ENCODE measurements around the gene ADSS2. TPM values are rescaled to one million over a fixed set of nuclear protein-coding genes. Genes with fewer than 3 reads are reported as not detected.

ADSS2 gene
- total RNA-seq, 2 donors from 2014 or later, result 56.2 to 63.2 TPM

- DNase-seq (ENCODE audit: low spot score in 2 of 2) (no peak), ATAC-seq (no peak)
- Mint-ChIP-seq H3K36me3 (peaks cover 25 to 59% of the 10 kb centered on the region in 2 donors), H3K27ac (peak overlapping the region; percentile 91 to 99), H3K9me3 (peaks cover 0 to 4% of the 10 kb centered on the region in 2 donors)
These were observed 1.7 kb downstream of the ADSS2 start for GRCh38 chr1:244449936-244450508.

DNA sequence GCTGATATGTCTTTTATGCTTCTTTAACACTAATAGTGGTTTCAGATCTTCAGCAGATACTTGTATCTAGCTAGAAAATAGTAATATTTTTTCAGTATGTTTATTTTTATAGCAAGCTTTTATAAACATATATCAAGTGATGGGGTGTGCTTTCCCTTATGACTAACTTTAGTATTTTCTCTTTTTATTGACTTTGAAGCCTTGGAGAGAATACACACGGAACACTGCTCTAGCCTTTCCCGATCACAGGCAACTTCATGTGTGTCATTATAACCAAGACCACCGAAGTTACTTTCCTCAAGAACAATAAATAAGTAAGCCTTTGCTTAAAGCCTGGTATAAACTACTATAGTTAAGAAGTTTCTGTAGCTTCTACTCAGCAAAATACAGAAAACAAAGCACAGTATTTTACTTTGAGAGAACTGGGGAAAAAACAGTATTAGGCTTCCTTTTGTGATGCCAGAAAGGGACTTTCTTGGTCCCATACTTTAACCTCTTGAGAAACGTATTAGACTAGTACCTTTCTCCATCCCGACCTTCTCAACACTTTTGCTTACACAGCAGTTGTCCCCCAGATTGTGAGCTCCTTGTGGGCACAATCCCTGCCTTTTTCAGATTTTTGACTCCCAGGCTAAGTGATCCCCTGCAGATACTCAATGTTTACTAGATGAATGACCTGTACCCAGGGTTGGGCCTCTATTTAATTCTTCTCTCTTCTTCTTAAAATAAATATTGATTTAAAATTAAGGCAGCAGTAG is 3.3 kb downstream of the ADSS2 start:
- DNase-seq (ENCODE audit: low spot score in 2 of 2) (no peak), ATAC-seq (no peak)
- Mint-ChIP-seq H3K27ac (peak overlapping the region in 1 of 2 donors; percentile 68), H3K9me3 (peaks cover 0 to 4% of the 10 kb centered on the region in 2 donors), H3K36me3 (peaks cover 28 to 48% of the 10 kb centered on the region in 2 donors)

DNA sequence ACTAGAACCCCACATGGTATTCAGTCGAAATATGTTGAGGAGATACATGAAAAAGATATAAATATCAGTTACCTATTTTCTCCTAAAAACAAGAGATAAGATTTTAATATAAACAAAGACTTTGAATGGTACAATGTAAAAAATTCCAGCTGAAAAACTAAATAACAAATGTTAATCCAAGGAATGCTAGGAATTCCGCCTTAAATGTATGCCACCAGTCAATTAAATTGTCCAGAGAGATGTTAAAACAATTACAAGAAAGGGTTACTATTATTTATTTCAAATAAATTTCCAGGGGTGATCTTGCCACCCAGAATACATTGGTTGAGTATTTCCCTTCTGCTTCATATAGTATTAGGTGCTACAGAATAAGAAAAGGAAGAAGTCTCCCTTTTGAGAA is 4.2 kb downstream of the ADSS2 start:
- Mint-ChIP-seq H3K9me3 (peaks cover 0 to 4% of the 10 kb centered on the region in 2 donors), H3K27ac (peak overlapping the region in 1 of 2 donors; percentile 50), H3K36me3 (peaks cover 28 to 48% of the 10 kb centered on the region in 2 donors)
- DNase-seq (ENCODE audit: low spot score in 2 of 2), result no peak
- ATAC-seq, result no peak

GRCh38 chr1:244447024-244447423 is 4.7 kb downstream of the ADSS2 start:
- no peak for DNase-seq (ENCODE audit: low spot score in 2 of 2)
- H3K36me3 Mint-ChIP-seq, result peaks cover 23 to 43% of the 10 kb centered on the region in 2 donors
- no peak overlapping the region for H3K27ac Mint-ChIP-seq
- ATAC-seq, result no peak
- H3K9me3 Mint-ChIP-seq, result peaks cover 0 to under 1% of the 10 kb centered on the region in 2 donors

DNA sequence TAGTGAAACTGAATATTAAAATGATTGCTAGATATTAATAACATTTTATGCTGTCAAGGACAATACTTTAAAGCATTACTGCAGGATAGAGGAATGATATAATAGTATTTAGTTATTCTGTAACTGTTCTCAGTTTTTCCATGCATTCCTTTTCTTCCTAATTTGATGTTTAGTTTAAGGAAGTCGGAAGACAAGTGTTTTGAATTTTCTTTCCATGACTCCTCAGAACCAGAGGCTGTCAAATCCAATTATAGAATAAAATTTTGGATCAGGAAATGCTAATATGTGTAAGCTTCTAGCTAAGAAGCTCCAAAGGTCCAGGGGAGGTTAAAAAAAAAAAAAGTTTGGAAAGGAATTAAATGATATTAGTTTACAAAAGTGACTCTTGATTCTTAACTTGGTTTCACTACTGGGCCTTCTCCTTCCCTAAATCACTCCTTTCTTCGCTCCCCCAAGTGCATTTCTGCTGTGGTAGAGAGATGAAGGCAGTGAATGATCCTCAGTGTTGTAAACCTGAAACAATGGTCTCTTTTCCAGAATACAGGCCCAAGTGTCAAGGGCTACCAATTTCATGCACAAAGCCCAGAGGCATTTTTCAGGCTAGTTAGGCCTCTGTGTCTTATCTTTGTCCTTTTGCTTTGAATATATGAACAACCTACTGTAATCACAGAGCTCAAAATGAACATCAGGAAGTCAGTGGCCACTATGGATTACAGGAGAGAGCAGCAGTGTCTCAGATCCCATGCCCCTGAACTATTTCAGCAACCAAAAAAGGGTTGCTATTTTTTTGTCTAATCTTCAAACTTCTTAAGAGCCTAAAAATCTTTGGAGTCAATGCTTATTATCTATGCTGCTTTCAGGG is 6.2 kb downstream of the ADSS2 start:
- H3K9me3 Mint-ChIP-seq, result no peaks in the 10 kb centered on the region
- peaks cover 18 to 38% of the 10 kb centered on the region in 2 donors for H3K36me3 Mint-ChIP-seq
- DNase-seq (ENCODE audit: low spot score in 2 of 2) (no peak), ATAC-seq (no peak)
- H3K27ac Mint-ChIP-seq, result peak overlapping the region; percentile 46 to 65

DNA sequence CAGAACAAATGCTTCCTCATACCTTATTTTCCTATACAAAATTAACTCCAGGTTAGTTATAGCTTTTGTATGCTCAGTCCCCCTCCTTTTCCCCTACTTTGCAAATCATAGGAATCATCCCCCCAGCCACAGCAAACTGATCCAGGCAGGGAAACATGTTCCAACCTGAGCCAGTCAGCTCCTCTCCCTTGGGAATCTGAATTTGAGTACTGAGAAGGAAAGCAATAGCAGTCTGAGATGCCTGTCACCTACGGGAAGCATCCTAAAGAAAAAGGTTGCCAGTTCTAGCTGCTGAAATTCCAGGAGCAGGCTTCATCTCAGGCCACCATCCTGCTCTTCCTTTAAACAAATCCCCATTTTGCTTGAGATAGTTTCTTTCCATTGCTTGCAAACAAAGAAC is 6.9 kb downstream of the ADSS2 start:
- Mint-ChIP-seq H3K36me3 (peaks cover 11 to 31% of the 10 kb centered on the region in 2 donors), H3K9me3 (no peaks in the 10 kb centered on the region), H3K27ac (peak overlapping the region in 1 of 2 donors; percentile 50)
- ATAC-seq (no peak), DNase-seq (ENCODE audit: low spot score in 2 of 2) (no peak)

DNA sequence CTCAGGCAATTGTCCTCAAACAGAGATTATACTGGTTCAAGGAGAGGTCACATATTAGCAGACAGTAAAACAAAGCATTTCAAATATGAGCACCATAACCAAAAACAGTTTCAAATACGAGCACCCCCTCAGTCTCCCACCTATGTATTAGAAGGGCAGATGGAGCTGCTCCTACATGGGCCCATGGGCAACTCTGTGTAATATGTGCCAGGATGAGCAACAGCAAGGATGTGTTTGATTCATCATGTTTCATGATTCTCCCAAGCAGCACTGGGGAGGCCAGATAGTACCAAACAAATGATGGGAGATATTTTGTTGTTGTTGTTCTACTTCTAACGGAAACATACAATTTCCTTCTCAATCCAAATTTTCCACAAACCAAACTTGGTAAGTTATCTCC is 8.9 kb downstream of the ADSS2 start:
- no peak for ATAC-seq
- DNase-seq (ENCODE audit: low spot score in 2 of 2), result no peak
- peaks cover 4 to 17% of the 10 kb centered on the region in 2 donors for H3K36me3 Mint-ChIP-seq
- H3K9me3 Mint-ChIP-seq, result no peaks in the 10 kb centered on the region
- H3K27ac Mint-ChIP-seq, result no peak overlapping the region

GRCh38 chr1:244439391-244440032 is 12.2 kb downstream of the ADSS2 start:
- Mint-ChIP-seq H3K9me3 (no peaks in the 10 kb centered on the region), H3K36me3 (peaks cover 10 to 31% of the 10 kb centered on the region in 2 donors), H3K27ac (no peak overlapping the region)
- ATAC-seq (no peak), DNase-seq (ENCODE audit: low spot score in 2 of 2) (no peak)

- peak overlapping the region; percentile 72 to 86 for H3K27ac Mint-ChIP-seq
- H3K36me3 Mint-ChIP-seq, result peaks cover 10 to 34% of the 10 kb centered on the region in 2 donors
- DNase-seq (ENCODE audit: low spot score in 2 of 2), result no peak
- H3K9me3 Mint-ChIP-seq, result no peaks in the 10 kb centered on the region
- no peak for ATAC-seq
These were observed 14.6 kb downstream of the ADSS2 start for GRCh38 chr1:244437086-244437468.

- no peaks in the 10 kb centered on the region for H3K9me3 Mint-ChIP-seq
- DNase-seq (ENCODE audit: low spot score in 2 of 2), result no peak
- H3K27ac Mint-ChIP-seq, result peak overlapping the region; percentile 86 to 98
- ATAC-seq, result no peak
- H3K36me3 Mint-ChIP-seq, result peaks cover 10 to 34% of the 10 kb centered on the region in 2 donors
These were observed 15.2 kb downstream of the ADSS2 start for GRCh38 chr1:244436336-244437085.

- DNase-seq (ENCODE audit: low spot score in 2 of 2) (peak in 1 of 2 donors; percentile 10), ATAC-seq (peak; percentile 83 to 91)
- no peaks in the 10 kb centered on the region for H3K9me3 Mint-ChIP-seq
- H3K27ac Mint-ChIP-seq, result peak overlapping the region; percentile 86 to 98
- peaks cover 10 to 34% of the 10 kb centered on the region in 2 donors for H3K36me3 Mint-ChIP-seq
These were observed 16.0 kb downstream of the ADSS2 start for GRCh38 chr1:244435562-244436205.

DNA sequence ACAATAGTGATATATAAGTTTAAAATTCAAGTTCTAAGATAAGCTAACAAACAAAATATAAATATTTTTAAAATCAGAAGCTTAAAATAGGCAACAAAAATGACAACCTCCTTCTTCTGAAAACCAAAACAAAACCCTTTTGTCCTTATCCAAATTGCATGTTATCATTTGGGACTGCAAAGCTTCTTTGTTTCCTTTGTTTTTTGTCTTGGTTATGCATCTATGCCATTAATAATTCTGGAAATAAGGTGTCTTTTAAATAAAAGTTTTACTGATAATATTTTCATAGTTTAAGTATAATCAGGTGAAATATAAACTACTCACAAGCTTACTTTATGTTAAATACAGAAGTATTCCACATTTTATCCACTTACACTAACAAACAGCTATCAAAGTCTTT is 20.5 kb downstream of the ADSS2 start:
- Mint-ChIP-seq H3K27ac (no peak overlapping the region), H3K9me3 (no peaks in the 10 kb centered on the region), H3K36me3 (peaks cover 14 to 29% of the 10 kb centered on the region in 2 donors)
- ATAC-seq (no peak), DNase-seq (ENCODE audit: low spot score in 2 of 2) (no peak)

DNA sequence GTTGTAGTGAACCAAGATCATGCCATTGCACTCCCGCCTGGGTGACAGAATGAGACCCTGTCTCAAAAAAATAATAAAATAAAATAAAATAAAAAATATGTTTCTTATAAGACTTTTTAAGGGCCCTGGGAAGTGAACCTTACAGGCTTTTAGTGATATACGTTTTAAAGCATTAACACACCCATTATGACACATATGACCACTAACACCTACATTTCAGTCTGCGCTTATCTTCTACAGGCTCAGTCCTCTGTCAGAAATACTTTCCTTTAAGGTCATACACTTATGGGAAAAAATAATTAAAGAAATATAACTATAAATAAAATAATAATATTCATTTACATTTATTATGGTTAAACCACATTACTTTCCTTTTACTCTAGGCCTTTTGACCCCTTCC is 21.9 kb downstream of the ADSS2 start:
- Mint-ChIP-seq H3K36me3 (peaks cover 9 to 28% of the 10 kb centered on the region in 2 donors), H3K9me3 (no peaks in the 10 kb centered on the region), H3K27ac (no peak overlapping the region)
- no peak for ATAC-seq
- DNase-seq (ENCODE audit: low spot score in 2 of 2), result no peak

DNA sequence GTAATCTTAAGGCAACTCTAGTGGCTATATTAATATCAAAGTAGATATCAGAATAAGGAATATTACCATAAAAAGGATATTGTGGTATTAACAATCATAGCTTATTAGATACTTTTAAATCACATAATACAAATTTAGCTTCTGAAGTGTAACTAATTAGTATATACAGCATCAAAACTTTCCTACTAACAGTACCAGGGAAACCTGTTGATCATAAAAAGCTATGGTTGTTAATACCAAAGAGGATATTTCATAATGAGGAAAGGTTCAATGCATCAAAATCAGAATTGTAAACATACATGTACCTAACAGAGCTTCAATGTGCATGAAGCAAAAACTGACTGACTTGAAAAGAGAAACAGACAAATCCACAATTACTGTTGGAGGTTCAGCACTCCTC is 24.1 kb downstream of the ADSS2 start:
- H3K36me3 Mint-ChIP-seq, result peaks cover 17 to 33% of the 10 kb centered on the region in 2 donors
- ATAC-seq, result no peak
- H3K27ac Mint-ChIP-seq, result no peak overlapping the region
- no peak for DNase-seq (ENCODE audit: low spot score in 2 of 2)
- H3K9me3 Mint-ChIP-seq, result no peaks in the 10 kb centered on the region

DNA sequence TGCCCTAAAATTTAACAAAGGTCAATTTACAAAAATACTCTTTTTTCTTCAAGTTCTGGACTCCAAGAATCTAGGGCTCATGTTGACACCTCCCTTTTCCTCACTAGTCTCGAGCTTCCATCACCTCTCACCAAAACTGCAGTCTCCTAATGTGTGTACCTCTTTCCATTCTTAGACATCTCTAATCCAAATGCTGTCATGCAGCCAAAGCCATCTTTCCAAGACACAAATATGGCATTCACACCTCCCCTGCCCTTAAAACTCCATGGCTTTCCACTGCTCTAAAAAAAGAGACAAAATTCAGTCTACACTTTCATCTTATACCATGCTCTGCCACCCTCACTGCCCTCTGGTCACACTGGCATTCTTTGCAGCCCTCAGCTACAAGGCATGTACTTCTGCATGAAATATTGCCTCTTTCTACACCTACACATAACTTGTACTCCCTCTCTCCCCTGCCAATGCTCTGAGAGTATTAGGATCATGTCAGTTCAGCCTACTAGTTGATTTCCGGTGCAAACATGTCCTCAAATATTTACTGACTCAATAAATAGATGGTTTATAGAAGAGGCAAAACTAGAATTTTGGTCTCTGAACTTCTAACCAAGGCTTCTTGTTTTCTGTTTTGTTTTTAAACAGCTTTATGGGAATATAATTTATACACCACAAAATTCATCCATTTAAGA is 26.9 kb downstream of the ADSS2 start:
- ATAC-seq, result no peak
- Mint-ChIP-seq H3K36me3 (peaks cover 17 to 29% of the 10 kb centered on the region in 2 donors), H3K9me3 (no peaks in the 10 kb centered on the region), H3K27ac (peak overlapping the region in 1 of 2 donors; percentile 51)
- DNase-seq (ENCODE audit: low spot score in 2 of 2), result no peak
